Neural crest cell (in vitro differentiated cells): Measurements from ENCODE around the gene UFD1. TPM values are rescaled to one million over a fixed set of nuclear protein-coding genes. Genes with fewer than 3 reads are reported as not detected.

Source experiments
- DNase-seq: peaks from one replicate; pipeline ENCODE4 v3.0.0; 2021; ENCODE audit warnings: low read depth, mixed read lengths, low spot score
- H3K27ac Mint-ChIP-seq: one replicate; pipeline ENCODE4 v1.8.0; 2021; ENCODE audit warnings: mild to moderate bottlenecking, mixed read lengths; ENCODE audit not compliant: unreplicated experiment
- H3K27me3 Mint-ChIP-seq: 2 replicates; pipeline ENCODE4 v1.8.0; 2021; ENCODE audit warnings: low read depth, mild to moderate bottlenecking, mixed read lengths
- H3K36me3 Mint-ChIP-seq: 2 replicates; pipeline ENCODE4 v1.8.0; 2021; ENCODE audit warnings: low read depth, mild to moderate bottlenecking, mixed read lengths
- H3K4me1 Mint-ChIP-seq: 2 replicates; pipeline ENCODE4 v1.8.0; 2021; ENCODE audit warnings: mixed read lengths
- H3K4me3 Mint-ChIP-seq: one replicate; pipeline ENCODE4 v1.8.0; 2021; ENCODE audit warnings: mild to moderate bottlenecking, mixed read lengths
- H3K9me3 Mint-ChIP-seq: 2 replicates; pipeline ENCODE4 v1.8.0; 2021; ENCODE audit warnings: mixed read lengths
- total RNA-seq: library from RNA; stranded (reverse); gene quantifications from 2 replicates; pipeline ENCODE4 v1.2.1, GENCODE V29; 2021
- TF ChIP-seq, protein P1 (sequence below): fragments of 200-600 bp; sonication (generic); conservative IDR thresholded peaks from 2 replicates; pipeline ENCODE4 v1.5.0; 2021; ENCODE audit warnings: antibody characterized with exemption, mild to moderate bottlenecking

Gene UFD1
- total RNA-seq, 1 donor from 2014 or later, result 69.4 TPM

DNA sequence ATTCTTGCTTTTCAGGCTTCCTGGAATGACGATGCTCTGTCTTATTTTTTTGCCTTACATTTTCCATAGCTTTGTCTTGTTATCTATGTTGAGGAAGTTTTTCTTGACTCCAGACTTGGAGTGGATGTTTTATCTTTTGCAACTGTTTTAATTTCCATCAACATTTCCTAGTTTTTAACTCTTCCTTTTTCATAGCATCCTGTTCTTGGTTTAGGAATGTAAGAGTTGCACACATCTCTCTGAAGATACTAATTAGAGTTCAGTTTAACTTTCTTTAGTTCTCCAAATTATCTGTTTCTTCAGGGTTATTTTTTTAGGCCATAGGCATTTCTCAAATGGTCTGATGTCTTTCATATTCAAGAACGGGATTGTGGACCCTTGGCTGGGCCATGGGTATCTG, 34.8 kb upstream of the UFD1 start:
- TF ChIP-seq, protein P1, sequence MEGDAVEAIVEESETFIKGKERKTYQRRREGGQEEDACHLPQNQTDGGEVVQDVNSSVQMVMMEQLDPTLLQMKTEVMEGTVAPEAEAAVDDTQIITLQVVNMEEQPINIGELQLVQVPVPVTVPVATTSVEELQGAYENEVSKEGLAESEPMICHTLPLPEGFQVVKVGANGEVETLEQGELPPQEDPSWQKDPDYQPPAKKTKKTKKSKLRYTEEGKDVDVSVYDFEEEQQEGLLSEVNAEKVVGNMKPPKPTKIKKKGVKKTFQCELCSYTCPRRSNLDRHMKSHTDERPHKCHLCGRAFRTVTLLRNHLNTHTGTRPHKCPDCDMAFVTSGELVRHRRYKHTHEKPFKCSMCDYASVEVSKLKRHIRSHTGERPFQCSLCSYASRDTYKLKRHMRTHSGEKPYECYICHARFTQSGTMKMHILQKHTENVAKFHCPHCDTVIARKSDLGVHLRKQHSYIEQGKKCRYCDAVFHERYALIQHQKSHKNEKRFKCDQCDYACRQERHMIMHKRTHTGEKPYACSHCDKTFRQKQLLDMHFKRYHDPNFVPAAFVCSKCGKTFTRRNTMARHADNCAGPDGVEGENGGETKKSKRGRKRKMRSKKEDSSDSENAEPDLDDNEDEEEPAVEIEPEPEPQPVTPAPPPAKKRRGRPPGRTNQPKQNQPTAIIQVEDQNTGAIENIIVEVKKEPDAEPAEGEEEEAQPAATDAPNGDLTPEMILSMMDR, result no peak
- DNase-seq, result no peak
- Mint-ChIP-seq H3K36me3 (peaks cover 34% of the 10 kb centered on the region), H3K27ac (no peak overlapping the region), H3K27me3 (peaks cover 9% of the 10 kb centered on the region), H3K4me1 (peaks cover 10% of the 10 kb centered on the region), H3K4me3 (no peak overlapping the region), H3K9me3 (no peaks in the 10 kb centered on the region)

DNA sequence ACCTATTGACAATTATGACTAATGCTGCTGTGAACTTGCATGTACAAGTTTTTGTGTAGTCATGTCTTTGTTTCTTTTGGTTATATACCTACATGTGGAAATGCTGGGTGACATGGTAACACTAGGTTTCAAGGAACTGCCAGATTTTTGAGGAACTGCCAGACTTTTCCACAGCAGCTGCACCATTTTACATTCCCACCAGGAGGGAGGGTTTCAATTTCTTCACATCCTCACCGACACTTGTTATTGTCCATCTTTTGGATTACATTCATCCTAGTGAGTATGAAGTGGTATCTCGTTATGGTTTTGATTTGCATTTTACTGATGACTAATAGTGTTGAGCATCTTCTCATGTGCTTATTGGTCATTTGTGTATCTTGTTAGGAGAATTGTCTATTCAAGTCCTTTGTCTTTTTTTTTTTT, 31.9 kb upstream of the UFD1 start:
- peaks cover 30% of the 10 kb centered on the region for H3K36me3 Mint-ChIP-seq
- H3K27ac Mint-ChIP-seq, result no peak overlapping the region
- no peaks in the 10 kb centered on the region for H3K9me3 Mint-ChIP-seq
- peaks cover 10% of the 10 kb centered on the region for H3K4me1 Mint-ChIP-seq
- no peak overlapping the region for H3K4me3 Mint-ChIP-seq
- no peak for DNase-seq
- TF ChIP-seq, protein P1, result no peak
- H3K27me3 Mint-ChIP-seq, result peaks cover 2% of the 10 kb centered on the region

DNA sequence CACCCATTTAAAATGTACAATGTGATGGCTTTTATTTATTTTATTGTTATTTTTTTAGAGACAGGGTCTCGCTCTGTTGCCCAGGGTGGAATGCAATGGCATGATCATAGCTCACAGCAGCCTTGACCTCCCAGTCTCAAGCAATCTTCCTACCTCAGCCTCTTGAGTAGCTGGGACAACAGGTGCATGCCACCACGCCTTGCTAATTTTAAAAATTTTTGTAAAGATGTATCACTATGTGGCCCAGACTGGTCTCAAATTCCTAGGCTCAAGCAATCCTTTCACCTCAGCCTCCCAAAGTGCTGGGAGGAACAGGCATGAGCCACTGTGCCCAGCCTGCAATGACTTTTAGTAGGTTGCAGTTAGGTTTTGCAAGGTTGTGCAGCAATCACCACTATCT, 30.9 kb upstream of the UFD1 start:
- H3K4me3 Mint-ChIP-seq, result no peak overlapping the region
- H3K36me3 Mint-ChIP-seq, result peaks cover 24% of the 10 kb centered on the region
- DNase-seq, result no peak
- no peaks in the 10 kb centered on the region for H3K27me3 Mint-ChIP-seq
- TF ChIP-seq, protein P1, result no peak
- H3K4me1 Mint-ChIP-seq, result peaks cover 4% of the 10 kb centered on the region
- no peaks in the 10 kb centered on the region for H3K9me3 Mint-ChIP-seq
- H3K27ac Mint-ChIP-seq, result no peak overlapping the region

DNA sequence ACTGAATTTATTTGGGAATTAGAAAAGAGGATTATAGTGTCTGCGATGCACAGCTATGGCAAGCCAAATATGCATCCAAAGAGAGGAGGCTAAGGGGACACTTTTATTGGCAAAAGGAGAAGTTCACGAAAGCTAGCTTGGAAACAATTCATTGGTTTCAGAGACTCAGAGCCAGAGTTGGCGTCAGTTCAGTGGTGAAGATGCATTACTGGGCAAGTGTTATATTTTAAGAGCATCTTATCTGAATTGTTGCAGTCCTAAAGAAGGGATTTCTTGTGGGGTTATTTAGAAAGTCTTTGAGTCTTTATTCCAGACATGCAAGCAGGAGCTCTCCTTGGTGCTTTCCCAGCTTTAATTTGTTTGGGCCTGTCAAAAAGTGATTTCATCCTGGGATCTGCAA, 30.2 kb upstream of the UFD1 start:
- Mint-ChIP-seq H3K4me1 (no peaks in the 10 kb centered on the region), H3K9me3 (no peaks in the 10 kb centered on the region), H3K27me3 (no peaks in the 10 kb centered on the region), H3K4me3 (no peak overlapping the region), H3K36me3 (peaks cover 19% of the 10 kb centered on the region), H3K27ac (no peak overlapping the region)
- TF ChIP-seq, protein P1, result no peak
- DNase-seq, result no peak

DNA sequence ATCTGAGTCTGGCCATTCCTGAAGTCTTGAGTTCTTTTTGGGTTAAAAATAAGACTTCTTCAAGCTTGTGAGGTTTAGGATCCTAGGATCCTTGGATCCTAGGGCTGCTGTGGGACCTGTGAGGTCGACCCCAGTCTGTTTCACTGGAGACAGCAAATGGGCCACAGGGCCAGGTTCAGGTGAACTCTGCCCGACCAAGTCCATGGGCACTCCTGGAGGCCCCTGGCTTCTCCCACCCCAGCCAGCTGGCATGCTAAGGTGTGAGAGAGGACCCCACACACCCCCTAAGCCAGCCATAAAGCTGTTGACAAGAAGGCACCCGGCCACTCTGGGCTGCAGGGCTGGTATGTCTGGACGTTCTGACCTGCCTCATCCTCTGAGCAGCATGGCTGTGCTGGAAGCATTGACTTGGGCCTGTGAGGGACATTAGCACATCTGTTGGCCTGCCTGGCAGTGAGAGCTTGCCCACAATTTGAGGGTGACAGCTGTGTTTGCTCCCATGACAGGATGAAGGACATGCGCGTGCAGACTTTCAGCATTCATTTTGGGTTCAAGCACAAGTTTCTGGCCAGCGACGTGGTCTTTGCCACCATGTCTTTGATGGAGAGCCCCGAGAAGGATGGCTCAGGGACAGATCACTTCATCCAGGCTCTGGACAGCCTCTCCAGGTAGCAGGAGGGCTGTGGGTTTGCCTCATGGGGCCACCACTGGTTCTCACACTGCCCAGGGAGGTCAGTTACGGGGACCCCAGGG, 29.2 kb upstream of the UFD1 start:
- Mint-ChIP-seq H3K9me3 (no peaks in the 10 kb centered on the region), H3K27me3 (no peaks in the 10 kb centered on the region), H3K4me1 (no peaks in the 10 kb centered on the region), H3K36me3 (peaks cover 12% of the 10 kb centered on the region), H3K4me3 (no peak overlapping the region), H3K27ac (no peak overlapping the region)
- TF ChIP-seq, protein P1, result no peak
- no peak for DNase-seq
